Lung (tissue), 12 donors: Measurements from ENCODE around the gene LITAF. TPM values are rescaled to one million over a fixed set of nuclear protein-coding genes. Genes with fewer than 3 reads are reported as not detected.

Source experiments
- ATAC-seq: fragments of 200-7000 bp; cut with Tn5 transposase; one replicate; pipeline ENCODE4 v1.9.1; 2020; ENCODE audit warnings: moderate number of reproducible peaks; ENCODE audit not compliant: insufficient read depth, low FRiP score
- DNase-seq, 3 donors: peaks; one replicate each; pipeline ENCODE4 v3.0.0-alpha.2; 2013 to 2017
- H3K27ac ChIP-seq, 2 donors: one replicate each; pipeline ENCODE4 v1.5.1; 2013; ENCODE audit warnings: mild to moderate bottlenecking in 2 of 2, moderate library complexity in 2 of 2, control low read depth in 1 of 2, inconsistent platforms in 1 of 2, low read depth in 1 of 2, low read length in 1 of 2
- H3K27me3 ChIP-seq, 3 donors: one replicate each; pipeline ENCODE4 v1.5.1; 2013; ENCODE audit warnings: low read length in 2 of 3; ENCODE audit not compliant: control insufficient read depth in 3 of 3, insufficient read depth in 3 of 3
- H3K36me3 ChIP-seq, 4 donors: one replicate each; pipeline ENCODE4 v1.5.1; 2013; ENCODE audit warnings: low read length in 4 of 4, mild to moderate bottlenecking in 1 of 4, moderate library complexity in 1 of 4; ENCODE audit not compliant: control insufficient read depth in 4 of 4, insufficient read depth in 4 of 4
- H3K4me1 ChIP-seq, 5 donors: one replicate each; pipeline ENCODE4 v1.5.1; 2013; ENCODE audit warnings: low read length in 5 of 5, mild to moderate bottlenecking in 2 of 5, moderate library complexity in 1 of 5; ENCODE audit not compliant: control insufficient read depth in 5 of 5, insufficient read depth in 5 of 5
- H3K4me3 ChIP-seq: one replicate; pipeline ENCODE4 v1.5.1; 2013; ENCODE audit warnings: mild to moderate bottlenecking, control low read depth, moderate library complexity
- H3K9ac ChIP-seq, 2 donors: one replicate each; pipeline ENCODE4 v1.5.1; 2013; ENCODE audit warnings: low read length in 2 of 2, control low read depth in 1 of 2; ENCODE audit not compliant: insufficient read depth in 1 of 2
- H3K9me3 ChIP-seq, 4 donors: one replicate each; pipeline ENCODE4 v1.5.1; 2013; ENCODE audit warnings: low read length in 3 of 4, mild to moderate bottlenecking in 1 of 4, moderate library complexity in 1 of 4; ENCODE audit not compliant: control insufficient read depth in 4 of 4, insufficient read depth in 3 of 4
- WGBS, 2 donors: extraction: QIAGEN DNeasy Blood & Tissue Kit; methylation state at CpG; one replicate each; pipeline ENCODE4 v1.1.7; 2013; 5-methylcytosine and 5-hydroxymethylcytosine counted together
- polyA plus RNA-seq, 2 donors: library from polyadenylated mRNA; stranded (reverse); fragments of 200-250 nt; gene quantifications; one replicate each; pipeline ENCODE4 v1.2.1, GENCODE V29; 2013
- total RNA-seq, 2 donors: library from RNA; depleted of rRNA in 1 of 2; stranded (reverse); fragments of >200 nt in 1 of 2; gene quantifications; one replicate each; pipeline ENCODE4 v1.2.1, GENCODE V29; 2014 to 2021
- TF ChIP-seq, protein P1 (sequence below): IDR thresholded peaks from 2 replicates; pipeline ENCODE4 v1.5.1; 2012; ENCODE audit warnings: mild to moderate bottlenecking; ENCODE audit errors: control extremely low read depth, extremely low read depth
- donor health status: control.
- donor health status: control.
- donor health status: Bipolar disorder and iron deficiency.
- donor health status: healthy.
- donor health status: DM: yes; HTN: yes; CAD: no.

The LITAF gene
- total and polyA plus RNA-seq, 4 donors, result 66.4 to 406 (median 146) TPM

DNA sequence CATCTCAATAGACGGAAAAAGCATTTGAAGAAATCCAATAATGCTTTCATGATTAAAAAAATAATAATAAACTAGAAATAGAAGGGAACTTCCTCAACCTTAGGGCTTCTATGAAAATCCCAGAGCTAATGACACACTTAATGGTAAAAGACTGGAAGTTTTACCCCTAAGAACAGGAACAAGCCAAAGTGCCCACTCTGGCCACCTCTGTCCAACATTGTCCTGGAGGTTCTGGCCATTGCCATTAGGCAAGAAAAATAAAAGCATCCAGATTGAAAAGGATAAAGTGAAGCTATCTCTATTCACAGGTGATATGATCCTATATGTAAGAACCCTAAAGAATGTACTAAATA lies 2.5 kb upstream of the LITAF start:
- H3K4me3 ChIP-seq, result no peak overlapping the region
- peaks cover 0 to 3% (median 0%) of the 10 kb centered on the region in 4 donors for H3K9me3 ChIP-seq
- WGBS, 2 donors, result 90 to 100% methylated on average over 1 of the region's 1 CpG
- no peaks in the 10 kb centered on the region for H3K27me3 ChIP-seq
- ATAC-seq (no peak), DNase-seq (no peak)
- H3K9ac ChIP-seq, result no peak overlapping the region
- TF ChIP-seq, protein P1, sequence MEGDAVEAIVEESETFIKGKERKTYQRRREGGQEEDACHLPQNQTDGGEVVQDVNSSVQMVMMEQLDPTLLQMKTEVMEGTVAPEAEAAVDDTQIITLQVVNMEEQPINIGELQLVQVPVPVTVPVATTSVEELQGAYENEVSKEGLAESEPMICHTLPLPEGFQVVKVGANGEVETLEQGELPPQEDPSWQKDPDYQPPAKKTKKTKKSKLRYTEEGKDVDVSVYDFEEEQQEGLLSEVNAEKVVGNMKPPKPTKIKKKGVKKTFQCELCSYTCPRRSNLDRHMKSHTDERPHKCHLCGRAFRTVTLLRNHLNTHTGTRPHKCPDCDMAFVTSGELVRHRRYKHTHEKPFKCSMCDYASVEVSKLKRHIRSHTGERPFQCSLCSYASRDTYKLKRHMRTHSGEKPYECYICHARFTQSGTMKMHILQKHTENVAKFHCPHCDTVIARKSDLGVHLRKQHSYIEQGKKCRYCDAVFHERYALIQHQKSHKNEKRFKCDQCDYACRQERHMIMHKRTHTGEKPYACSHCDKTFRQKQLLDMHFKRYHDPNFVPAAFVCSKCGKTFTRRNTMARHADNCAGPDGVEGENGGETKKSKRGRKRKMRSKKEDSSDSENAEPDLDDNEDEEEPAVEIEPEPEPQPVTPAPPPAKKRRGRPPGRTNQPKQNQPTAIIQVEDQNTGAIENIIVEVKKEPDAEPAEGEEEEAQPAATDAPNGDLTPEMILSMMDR, result no peak
- H3K4me1 ChIP-seq, result peaks cover 2 to 15% (median 6%) of the 10 kb centered on the region in 5 donors
- no peak overlapping the region for H3K27ac ChIP-seq
- no peaks in the 10 kb centered on the region for H3K36me3 ChIP-seq

DNA sequence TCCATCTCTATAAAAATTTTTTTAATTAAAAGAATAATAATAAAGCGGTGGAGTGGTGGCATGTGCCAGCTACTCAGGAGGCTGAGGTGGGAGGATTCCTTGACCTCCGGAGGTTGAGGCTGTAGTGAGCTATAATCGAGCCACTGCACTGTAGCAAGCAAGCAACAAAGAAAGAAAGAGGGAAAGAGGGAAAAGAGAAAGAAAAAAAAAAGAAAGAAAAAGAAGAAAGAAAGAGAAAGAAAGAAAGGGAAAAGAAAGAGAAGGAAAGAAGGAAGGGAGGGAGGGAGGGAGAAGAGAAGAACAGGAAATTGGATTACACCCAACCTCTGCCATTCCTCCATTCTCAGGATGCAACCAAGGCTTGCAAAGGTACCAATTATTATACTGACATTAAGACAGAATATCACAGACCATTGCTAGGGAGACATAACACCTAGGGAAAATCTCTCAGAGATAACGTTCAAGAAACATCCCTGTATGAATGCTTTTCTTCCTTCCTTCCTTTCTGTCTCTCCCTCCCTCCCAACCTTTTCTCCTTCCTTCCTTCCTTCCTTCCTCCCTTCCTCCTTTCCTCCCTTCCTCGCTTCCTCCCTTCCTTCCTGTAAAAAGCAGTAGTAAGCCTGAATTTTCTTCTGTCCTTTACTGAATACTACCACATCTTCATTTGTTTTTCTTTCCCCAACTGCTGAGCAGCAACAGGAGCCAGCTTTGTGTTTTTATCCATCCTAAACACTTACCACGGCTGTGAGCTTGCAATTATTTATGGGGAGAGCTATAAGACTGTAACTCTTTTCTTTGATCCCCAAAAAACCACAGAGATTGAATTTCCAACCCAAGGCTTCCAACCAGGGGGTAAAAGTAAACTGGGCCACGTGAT lies 1.8 kb upstream of the LITAF start:
- Histone ChIP-seq H3K9ac (no peak overlapping the region), H3K36me3 (no peaks in the 10 kb centered on the region), H3K27me3 (no peaks in the 10 kb centered on the region), H3K27ac (no peak overlapping the region), H3K4me1 (peaks cover 3 to 21% (median 6%) of the 10 kb centered on the region in 5 donors), H3K4me3 (no peak overlapping the region), H3K9me3 (peaks cover 0 to 3% (median 0%) of the 10 kb centered on the region in 4 donors)
- TF ChIP-seq, protein P1, result no peak
- DNase-seq (no peak), ATAC-seq (no peak)
- WGBS, 2 donors, result 63 to 72% methylated on average over 7 of the region's 7 CpGs

DNA sequence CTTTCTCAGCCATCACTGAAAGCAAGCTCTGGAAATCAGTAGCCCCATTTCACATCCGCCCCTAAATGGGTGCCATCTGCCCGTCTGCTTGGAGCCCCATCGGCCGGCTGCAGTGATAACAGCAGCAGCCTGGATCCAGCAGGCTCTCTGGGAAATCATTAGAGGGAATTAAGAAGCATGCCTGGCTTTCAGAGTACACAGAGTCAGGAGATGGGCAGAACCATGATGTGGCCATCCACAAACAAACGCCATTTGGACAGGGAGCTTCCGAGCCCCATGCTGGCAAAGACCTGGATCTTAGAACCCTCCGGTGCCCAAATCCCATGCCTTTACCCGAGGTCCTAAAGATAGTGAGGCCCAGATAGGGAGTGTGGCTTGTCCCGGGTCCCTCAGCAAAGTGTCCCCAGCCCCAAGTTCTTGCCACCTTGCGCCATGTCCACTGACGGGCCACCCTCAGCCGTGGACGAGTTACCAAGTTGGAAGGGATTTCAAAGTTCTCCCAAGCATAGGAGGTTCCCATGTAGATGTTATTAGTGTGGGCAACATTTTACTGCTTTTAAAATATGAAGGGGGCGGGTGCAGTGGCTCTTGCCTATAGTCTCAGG lies 1.0 kb upstream of the LITAF start:
- Histone ChIP-seq H3K27ac (peak overlapping the region in 1 of 2 donors; percentile 93), H3K4me1 (peaks cover 3 to 28% (median 6%) of the 10 kb centered on the region in 5 donors), H3K9me3 (peaks cover 0 to 3% (median 0%) of the 10 kb centered on the region in 4 donors), H3K27me3 (no peaks in the 10 kb centered on the region), H3K9ac (peak overlapping the region; percentile 41 to 80), H3K36me3 (no peaks in the 10 kb centered on the region), H3K4me3 (peak overlapping the region; percentile 68)
- ATAC-seq (no peak), DNase-seq (no peak)
- 77 to 86% methylated on average over 14 of the region's 14 CpGs for WGBS, 2 donors
- TF ChIP-seq, protein P1, result no peak
